Ovary (tissue), 3 donors: ENCODE results near the gene CRB2.

Experiments
- CTCF ChIP-seq, 3 donors: fragments of 450-650 bp in 2 of 3; fragments of 200-600 bp in 1 of 3; IDR thresholded peaks; one replicate each; pipeline versions ENCODE4 v1.5.1 to v1.8.0; 2016 to 2022; ENCODE audit warnings: antibody characterized with exemption in 3 of 3, mild to moderate bottlenecking in 1 of 3
- POLR2A ChIP-seq: fragments of 450-650 bp; IDR thresholded peaks from one replicate; pipeline ENCODE4 v1.6.1; 2017; ENCODE audit warnings: antibody characterized with exemption, mild to moderate bottlenecking, moderate library complexity
- donor health status: DM: no; HTN: no; CAD: no.

- TF ChIP-seq POLR2A (no peak), CTCF (IDR thresholded peaks at IDR 0.05) (no peak)
Observed at GRCh38 chr9:123362856-123363255, 6.9 kb downstream of the CRB2 start.
